ENCODE measurements around the gene FOXC2.
"Not testable (repeated sequence)": the region's sequence is repeated elsewhere in the genome, so short reads cannot be mapped to it uniquely, and the experiment has no call there.

Gene FOXC2

GRCh38 chr16:86587955-86588354 lies 21.3 kb downstream of the FOXC2 start:
- DNase-seq (ENCODE audit: low read depth in 2 of 2) = not testable (repeated sequence)

- no peak for DNase-seq (ENCODE audit: low read depth in 2 of 2)
These were observed 24.0 kb downstream of the FOXC2 start for GRCh38 chr16:86590501-86591144.

- DNase-seq (ENCODE audit: low read depth in 2 of 2) = no peak
These were observed 24.6 kb downstream of the FOXC2 start for GRCh38 chr16:86591270-86591669.

DNA sequence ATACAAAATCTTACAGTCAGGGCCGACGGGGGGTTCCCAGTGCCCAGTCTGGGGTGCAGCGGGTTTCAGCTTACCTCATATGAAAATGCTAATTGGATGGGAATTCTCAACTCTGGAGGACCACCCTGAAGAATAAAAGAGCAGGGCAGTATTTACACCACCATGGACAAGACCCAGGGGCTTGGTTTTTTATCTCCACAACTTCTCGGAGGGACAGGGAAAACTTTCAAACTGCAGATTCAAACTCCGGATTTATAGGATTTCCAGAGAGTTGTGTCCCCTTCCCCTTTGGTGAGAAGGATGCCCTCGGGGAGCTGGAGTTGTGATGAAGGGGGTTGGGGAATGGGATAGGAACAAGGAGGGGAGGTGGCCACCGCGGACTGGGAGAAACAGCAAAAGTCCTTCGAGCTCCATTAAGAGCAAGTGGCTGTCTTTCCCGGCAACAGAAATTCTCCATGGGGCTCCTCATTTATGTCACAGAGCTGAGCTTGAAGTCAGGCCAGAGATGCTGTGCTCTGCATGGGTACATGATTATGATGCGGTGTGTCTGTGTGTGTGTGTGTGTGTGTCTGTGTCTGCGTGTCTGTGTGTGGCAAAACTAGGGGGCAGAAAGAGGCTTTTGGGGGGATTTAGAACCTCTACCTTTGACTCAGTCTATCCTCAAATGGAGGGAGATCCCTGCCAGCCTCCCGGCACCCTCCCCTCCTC lies 27.4 kb downstream of the FOXC2 start:
- DNase-seq (ENCODE audit: low read depth in 2 of 2) = no peak

DNA sequence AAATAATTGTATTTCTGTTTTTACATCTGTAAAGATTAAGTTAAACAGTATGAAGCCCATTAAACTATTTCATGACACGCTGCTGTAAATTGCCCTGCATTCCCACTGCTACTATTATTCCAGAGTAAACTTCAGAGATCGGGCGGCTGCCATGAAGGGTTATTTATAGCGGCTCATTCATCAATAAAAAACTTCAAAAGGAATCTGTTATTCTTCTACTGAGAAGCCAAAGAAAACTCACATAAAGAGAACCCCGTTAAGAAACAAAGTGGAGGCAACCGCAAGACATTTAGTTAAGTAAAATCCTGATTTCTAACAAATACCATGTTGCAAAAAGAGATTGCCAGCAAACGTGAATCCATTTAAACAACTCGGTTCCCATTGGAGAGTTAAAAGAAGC lies 28.1 kb downstream of the FOXC2 start:
- no peak for DNase-seq (ENCODE audit: low read depth in 2 of 2)

DNA sequence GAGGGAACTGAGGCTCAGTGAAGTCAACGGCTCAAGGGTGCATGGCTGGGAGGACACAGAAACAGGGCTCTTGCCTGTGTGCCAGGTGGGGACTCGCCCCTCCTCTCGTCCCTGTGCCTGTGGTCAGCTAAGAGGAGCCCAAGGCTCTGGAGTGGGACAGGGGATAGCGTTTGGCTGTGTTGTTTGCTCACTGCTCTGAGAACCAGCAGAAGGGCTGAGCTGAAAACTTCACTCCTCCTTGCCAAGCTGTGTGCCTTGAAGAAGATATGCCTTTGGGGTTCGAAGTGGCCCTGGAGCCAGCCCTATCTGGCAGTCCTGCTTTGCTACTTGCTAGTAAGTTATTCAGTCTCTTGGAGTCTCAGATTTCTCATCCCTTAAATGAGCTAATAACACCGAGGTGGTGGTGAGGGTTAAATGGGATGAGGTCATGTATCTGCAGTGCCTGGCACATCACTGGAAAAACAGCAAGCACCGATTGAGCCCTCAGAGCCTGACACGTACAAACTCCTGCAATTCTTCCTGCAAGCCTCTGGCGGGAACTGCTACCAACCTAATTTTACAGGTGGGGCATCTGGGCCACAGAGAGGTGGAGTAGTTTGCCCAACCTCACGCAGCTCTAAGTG lies 29.5 kb downstream of the FOXC2 start:
- DNase-seq (ENCODE audit: low read depth in 2 of 2) = no peak

DNA sequence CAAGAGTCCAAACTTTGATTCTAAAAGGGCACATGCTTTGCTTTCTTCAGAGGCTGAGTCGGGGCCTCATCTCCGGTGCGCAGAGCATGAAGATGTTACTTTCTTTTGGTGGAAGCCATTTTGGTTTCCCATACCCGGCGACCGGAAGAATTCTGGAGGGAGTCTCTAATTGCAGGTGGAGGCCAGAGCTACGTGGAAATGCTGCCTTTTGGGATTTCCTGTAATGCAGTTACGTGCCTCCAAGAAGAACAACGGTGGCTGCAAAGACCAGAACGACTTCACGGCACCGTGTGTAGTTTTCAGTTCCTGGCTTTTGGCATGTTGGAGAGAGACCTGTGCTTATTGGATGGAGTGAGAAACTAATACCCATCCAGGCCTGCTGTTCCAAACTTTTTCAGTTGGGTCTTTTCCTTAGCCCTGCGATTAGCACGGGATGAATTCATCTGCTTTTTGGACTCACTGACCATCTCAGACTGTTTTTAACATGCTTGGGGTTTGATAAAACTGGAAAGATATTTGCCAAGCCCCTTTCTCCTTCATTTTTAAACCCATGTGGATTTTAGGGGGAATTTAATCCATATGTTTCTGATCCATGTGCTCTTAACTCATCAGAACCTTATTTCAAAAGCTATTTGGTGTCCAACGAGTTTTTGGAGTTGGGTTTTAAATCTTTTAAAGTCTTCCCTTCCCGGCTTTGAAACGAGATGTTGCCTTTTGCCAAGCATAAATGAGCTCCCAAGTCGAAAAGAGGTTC lies 30.7 kb downstream of the FOXC2 start:
- DNase-seq (ENCODE audit: low read depth in 2 of 2) = no peak

DNA sequence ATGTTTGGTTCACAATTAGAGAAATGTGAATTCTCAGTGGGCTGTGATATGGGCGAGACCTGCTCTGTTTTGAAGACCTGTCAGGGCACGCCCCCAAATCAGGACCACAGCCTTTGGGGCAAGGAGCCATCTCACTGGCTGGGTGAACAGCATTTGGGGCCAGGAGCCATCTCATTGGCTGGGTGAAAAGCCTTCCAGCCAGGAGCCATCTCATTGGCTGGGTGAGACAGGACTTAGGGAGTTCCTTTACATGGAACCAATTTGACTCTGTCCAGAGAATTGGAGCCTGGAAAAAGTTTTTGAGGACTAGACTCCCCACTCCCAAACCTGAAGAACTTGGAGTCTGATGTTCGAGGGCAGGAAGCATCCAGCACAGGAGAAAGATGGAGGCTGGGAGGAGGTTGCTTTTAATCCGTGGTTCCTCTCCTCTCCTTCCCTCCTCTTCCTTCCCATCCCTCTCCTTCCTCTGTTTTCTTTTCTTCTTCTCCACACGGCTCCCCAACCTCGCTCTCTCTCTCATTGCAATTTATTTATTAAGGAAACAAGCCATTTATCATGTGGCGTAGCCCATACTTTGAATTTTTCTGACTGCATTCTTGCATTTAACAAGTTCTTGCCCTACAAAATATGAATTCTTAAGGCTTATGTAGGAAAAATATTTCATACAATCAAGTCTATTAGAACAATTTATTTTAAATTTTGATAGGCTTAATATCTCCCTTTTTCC lies 31.4 kb downstream of the FOXC2 start:
- DNase-seq (ENCODE audit: low read depth in 2 of 2) = no peak

GRCh38 chr16:86598607-86599565 lies 32.3 kb downstream of the FOXC2 start:
- no peak for DNase-seq (ENCODE audit: low read depth in 2 of 2)

- DNase-seq (ENCODE audit: low read depth in 2 of 2) = no peak
These were observed 34.7 kb downstream of the FOXC2 start for GRCh38 chr16:86601356-86601755.

DNA sequence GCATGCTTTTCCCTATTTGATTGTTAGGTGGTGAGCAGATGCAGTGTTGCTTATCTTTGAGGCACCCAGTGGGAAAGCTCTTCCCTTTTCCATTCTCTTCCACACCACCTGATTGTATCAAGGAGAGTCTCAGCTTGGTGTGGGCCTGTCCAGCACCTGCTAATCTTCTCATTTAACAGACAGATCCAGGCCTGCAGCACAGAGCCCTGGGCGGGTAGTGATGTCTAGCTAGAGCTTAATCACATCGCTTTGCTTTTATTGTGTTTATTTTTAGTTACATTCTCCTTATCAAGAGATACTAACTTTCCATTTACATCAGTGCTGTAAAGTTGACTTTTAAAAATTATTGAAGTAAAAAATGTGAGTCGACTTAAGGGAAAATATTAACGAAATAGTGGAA lies 35.9 kb downstream of the FOXC2 start:
- DNase-seq (ENCODE audit: low read depth in 2 of 2) = no peak

GRCh38 chr16:86604436-86605193 lies 38.0 kb downstream of the FOXC2 start:
- DNase-seq (ENCODE audit: low read depth in 2 of 2) = peak in 1 of 2 donors; percentile 7

DNA sequence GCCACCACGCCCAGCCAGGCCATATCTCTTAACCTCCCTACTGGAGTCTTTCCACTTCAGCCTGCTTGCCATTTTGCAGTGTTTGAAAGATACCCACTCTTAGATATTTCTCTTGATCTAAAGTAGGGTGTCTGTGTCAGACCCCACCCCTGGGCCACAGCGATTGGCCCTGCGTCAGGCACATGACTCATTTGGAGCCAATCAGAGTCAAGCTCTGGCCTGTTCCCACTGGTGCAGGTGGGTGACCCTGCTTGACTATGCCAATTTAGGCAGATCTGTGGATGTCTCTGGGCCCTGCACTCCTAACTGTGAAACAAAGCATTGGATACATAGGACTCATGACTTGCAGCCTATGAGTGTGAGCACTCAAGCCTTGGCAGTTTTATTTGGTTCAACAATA lies 39.3 kb downstream of the FOXC2 start:
- DNase-seq (ENCODE audit: low read depth in 2 of 2) = no peak

DNA sequence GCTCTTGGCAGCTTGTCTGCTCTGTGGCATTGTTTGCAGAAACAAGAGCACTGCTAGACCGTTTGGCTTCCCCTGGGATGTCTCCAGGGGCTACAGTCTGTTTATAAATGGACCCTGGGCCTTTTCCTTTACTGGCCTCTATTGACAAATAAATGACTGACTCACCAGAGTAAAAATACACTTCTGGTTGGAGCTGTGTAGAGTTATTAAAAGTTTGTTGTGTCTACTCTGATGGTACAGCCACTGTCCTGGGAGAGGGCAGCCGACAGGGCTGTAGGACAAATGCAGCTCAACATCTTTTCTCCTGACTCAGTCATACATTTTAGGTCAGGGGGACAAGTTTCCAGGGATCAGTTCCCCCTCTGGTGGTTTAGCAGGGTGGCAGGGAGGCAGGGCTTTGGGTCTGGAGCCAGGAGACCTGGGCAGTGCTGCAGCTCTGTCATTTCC lies 41.7 kb downstream of the FOXC2 start:
- no peak for DNase-seq (ENCODE audit: low read depth in 2 of 2)

- DNase-seq (ENCODE audit: low read depth in 2 of 2) = no peak
These were observed 42.5 kb downstream of the FOXC2 start for GRCh38 chr16:86609115-86609514.

DNA sequence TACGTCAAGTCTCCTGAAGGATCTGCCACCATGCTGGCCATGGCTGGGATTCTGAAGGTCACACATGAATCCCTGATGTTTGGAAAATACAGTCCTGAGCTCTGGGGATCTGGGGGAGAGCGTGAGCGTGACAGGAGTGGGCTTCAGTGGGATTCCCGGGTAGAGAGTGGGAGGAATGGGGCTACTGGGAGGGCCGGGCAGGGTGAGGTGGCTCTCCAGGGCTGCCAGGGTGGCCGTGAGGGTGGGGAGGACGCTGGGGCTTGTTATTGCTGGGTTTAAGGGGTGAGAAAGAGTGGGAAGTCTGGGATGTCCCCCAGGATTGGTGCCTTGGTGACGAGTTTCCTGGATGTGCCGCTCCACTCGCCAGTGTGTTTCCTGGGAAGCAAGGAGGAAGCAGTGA lies 43.0 kb downstream of the FOXC2 start:
- DNase-seq (ENCODE audit: low read depth in 2 of 2) = no peak

DNA sequence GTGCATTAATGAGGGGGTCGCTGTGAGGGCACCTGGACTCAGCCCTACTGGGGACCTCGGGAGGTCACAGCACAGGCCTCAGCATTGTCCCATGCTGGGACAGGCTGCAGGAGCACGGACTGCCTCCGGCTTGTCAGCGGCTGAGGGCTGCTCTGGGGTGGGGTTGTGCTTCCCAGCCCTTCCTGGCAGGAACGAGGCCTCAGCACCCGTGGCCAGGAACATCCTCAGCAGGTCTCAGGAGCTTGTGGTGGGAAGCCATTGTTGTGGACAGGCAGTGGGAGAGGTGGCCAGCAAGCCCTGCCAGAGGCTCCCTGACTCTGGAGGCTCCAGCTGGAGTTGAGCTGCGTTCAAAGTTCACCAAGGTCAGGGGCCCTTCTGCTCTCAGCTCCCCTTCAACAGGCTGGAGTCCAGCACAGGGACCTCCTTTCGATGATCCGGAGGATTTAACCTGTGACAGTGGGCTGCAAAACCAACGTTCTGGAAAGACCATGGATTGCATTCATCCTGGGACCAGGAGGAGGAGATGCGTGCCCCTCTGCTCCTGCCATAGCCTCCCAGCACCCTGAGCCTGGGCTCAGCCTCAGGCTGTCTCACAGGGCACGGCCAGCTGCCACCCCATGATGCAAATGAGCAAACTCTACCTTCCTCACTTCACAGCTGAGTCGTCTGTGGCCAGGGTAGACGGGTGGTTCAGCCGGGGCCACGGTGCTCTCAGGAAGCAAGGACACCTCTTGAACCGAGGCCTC lies 44.3 kb downstream of the FOXC2 start:
- DNase-seq (ENCODE audit: low read depth in 2 of 2) = no peak

- DNase-seq (ENCODE audit: low read depth in 2 of 2) = no peak
These were observed 44.9 kb downstream of the FOXC2 start for GRCh38 chr16:86611525-86611855.

GRCh38 chr16:86611941-86612340 lies 45.3 kb downstream of the FOXC2 start:
- no peak for DNase-seq (ENCODE audit: low read depth in 2 of 2)

All from stimulated activated CD4-positive, alpha-beta T cell treated with anti-CD3 and anti-CD28 coated beads, Interleukin-15, amount 100 ng/mL, for 48 hours (primary cell).